Measurements from ENCODE around the gene FES. TPM values are rescaled to one million over a fixed set of nuclear protein-coding genes. Genes with fewer than 3 reads are reported as not detected.
A peak's percentile ranks its signal among the peaks of the same experiment; 100 is the strongest.

FES gene
- total RNA-seq = 10 to 100 TPM in 2 of 4 donors, 1 to 10 TPM in 2; 5.3 to 13.5 (median 10.1) TPM

GRCh38 chr15:90883976-90884718, at the start of gene FES:
Gene FES, plus strand, starts transcription at chr15:90884504. Its CDS starts 542 bp downstream, at chr15:90885046.
- Histone ChIP-seq H3K9me3 (no peaks in the 10 kb centered on the region), H3K27me3 (no peaks in the 10 kb centered on the region), H3K27ac (peak within 1 kb of the TSS; percentile 86 to 90 (median 88)), H3K4me3 (peak within 1 kb of the TSS; percentile 57 to 67 (median 62)), H3K36me3 (peaks cover 0 to 35% of the 10 kb centered on the region in 2 donors), H3K4me1 (peaks cover 7 to 8% of the 10 kb centered on the region in 2 donors)
- intact Hi-C loops (cut with DNase I; ENCODE audit: low total_unique reads) = loop anchor here (10.0 kb wide), 1 partner anchor 559 kb away; no protein-coding TSS in a partner anchor
- TF ChIP-seq POLR2A (IDR thresholded peaks at IDR 0.05) (peak; percentile 45 to 66), CTCF (IDR thresholded peaks at IDR 0.05 in 4 of 5, conservative IDR thresholded peaks at IDR 0.05 in 1 of 5) (no peak)
- ATAC-seq (peak; percentile 28 to 46), DNase-seq (peak in 1 of 2 donors; percentile 29)
- in situ Hi-C loops (cut with MboI; ENCODE audit: low sequenced_read_pairs in 4 of 4) = loop anchor here (25.0 kb wide), 3 partner anchors 172 to 572 kb away; partner anchors contain the start of gene BLM (in 2 of the 4)

GRCh38 chr15:90834626-90835025, 49.7 kb upstream of the FES start:
- H3K27me3 ChIP-seq = no peaks in the 10 kb centered on the region
- TF ChIP-seq CTCF (IDR thresholded peaks at IDR 0.05 in 4 of 5, conservative IDR thresholded peaks at IDR 0.05 in 1 of 5) = no peak
- no peak for TF ChIP-seq POLR2A (IDR thresholded peaks at IDR 0.05)
- intact Hi-C loops (cut with DNase I; ENCODE audit: low total_unique reads) = no loop called here

GRCh38 chr15:90836296-90836871, 47.9 kb upstream of the FES start:
- Histone ChIP-seq H3K9me3 (no peaks in the 10 kb centered on the region), H3K27ac (no peak overlapping the region), H3K36me3 (no peaks in the 10 kb centered on the region), H3K27me3 (no peaks in the 10 kb centered on the region), H3K4me3 (no peak overlapping the region), H3K4me1 (no peaks in the 10 kb centered on the region)
- TF ChIP-seq POLR2A (IDR thresholded peaks at IDR 0.05) = no peak
- TF ChIP-seq CTCF (IDR thresholded peaks at IDR 0.05 in 4 of 5, conservative IDR thresholded peaks at IDR 0.05 in 1 of 5) = no peak
- intact Hi-C loops (cut with DNase I; ENCODE audit: low total_unique reads) = no loop called here
- no peak for DNase-seq
- in situ Hi-C loops (cut with MboI; ENCODE audit: low sequenced_read_pairs in 4 of 4) = no loop called here
- peak in 1 of 2 donors; percentile 75 for ATAC-seq

More at GRCh38 chr15:90834626-90835025, 49.7 kb upstream of the FES start:
- no peak overlapping the region for H3K27ac ChIP-seq
- DNase-seq = no peak
- in situ Hi-C loops (cut with MboI; ENCODE audit: low sequenced_read_pairs in 4 of 4) = no loop called here
- no peak for ATAC-seq
- no peaks in the 10 kb centered on the region for H3K36me3 ChIP-seq
- H3K4me3 ChIP-seq = no peak overlapping the region
- H3K9me3 ChIP-seq = no peaks in the 10 kb centered on the region
- no peaks in the 10 kb centered on the region for H3K4me1 ChIP-seq

- no peaks in the 10 kb centered on the region for H3K36me3 ChIP-seq
- DNase-seq = no peak
- H3K4me3 ChIP-seq = no peak overlapping the region
- intact Hi-C loops (cut with DNase I; ENCODE audit: low total_unique reads) (no loop called here), in situ Hi-C loops (cut with MboI; ENCODE audit: low sequenced_read_pairs in 4 of 4) (no loop called here)
- no peak overlapping the region for H3K27ac ChIP-seq
- no peaks in the 10 kb centered on the region for H3K27me3 ChIP-seq
- H3K4me1 ChIP-seq = no peaks in the 10 kb centered on the region
- no peak for ATAC-seq
- no peaks in the 10 kb centered on the region for H3K9me3 ChIP-seq
- TF ChIP-seq POLR2A (IDR thresholded peaks at IDR 0.05) = no peak
- TF ChIP-seq CTCF (IDR thresholded peaks at IDR 0.05 in 4 of 5, conservative IDR thresholded peaks at IDR 0.05 in 1 of 5) = no peak
These were observed 47.2 kb upstream of the FES start for GRCh38 chr15:90837094-90837493.

Data from gastrocnemius medialis (tissue), 4 donors.